Measurements from ENCODE around the gene CPSF4L. TPM values are rescaled to one million over a fixed set of nuclear protein-coding genes. Genes with fewer than 3 reads are reported as not detected.

CPSF4L gene
- total and polyA plus RNA-seq, 2 of the 13 experiments (the other 11 are each of a cell fraction or from before 2014, with no cell fraction given) = 0.73 to 1.6 TPM

- TF ChIP-seq ELF1 (CRISPR knock-in tag; IDR thresholded peaks at IDR 0.05) = peak; percentile 28; the same call in 1 of the 2 replicates
- TF ChIP-seq PTBP1 (IDR thresholded peaks at IDR 0.05; ENCODE audit: low read depth, low read length, poor library complexity, severe bottlenecking) = no peak
- TF ChIP-seq, protein P1, sequence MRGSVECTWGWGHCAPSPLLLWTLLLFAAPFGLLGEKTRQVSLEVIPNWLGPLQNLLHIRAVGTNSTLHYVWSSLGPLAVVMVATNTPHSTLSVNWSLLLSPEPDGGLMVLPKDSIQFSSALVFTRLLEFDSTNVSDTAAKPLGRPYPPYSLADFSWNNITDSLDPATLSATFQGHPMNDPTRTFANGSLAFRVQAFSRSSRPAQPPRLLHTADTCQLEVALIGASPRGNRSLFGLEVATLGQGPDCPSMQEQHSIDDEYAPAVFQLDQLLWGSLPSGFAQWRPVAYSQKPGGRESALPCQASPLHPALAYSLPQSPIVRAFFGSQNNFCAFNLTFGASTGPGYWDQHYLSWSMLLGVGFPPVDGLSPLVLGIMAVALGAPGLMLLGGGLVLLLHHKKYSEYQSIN (CRISPR knock-in tag; IDR thresholded peaks at IDR 0.05; ENCODE audit: borderline replicate concordance) = no peak
- no peak for TF ChIP-seq ZNF20 (CRISPR knock-in tag; IDR thresholded peaks at IDR 0.05)
- TF ChIP-seq ZBTB20 (CRISPR knock-in tag; IDR thresholded peaks at IDR 0.05; ENCODE audit: borderline replicate concordance, low read depth) = no peak
- TF ChIP-seq ZNF644 (CRISPR knock-in tag; IDR thresholded peaks at IDR 0.05; ENCODE audit: low read depth) = no peak
- TF ChIP-seq ZBTB25 (CRISPR knock-in tag; IDR thresholded peaks at IDR 0.05) = no peak
- 0 out of 2 replicates have a peak, but pooled peaks have one; percentile 67 for TF ChIP-seq ZNF713 (CRISPR knock-in tag; IDR thresholded peaks at IDR 0.05)
- TF ChIP-seq CHD2 (IDR thresholded peaks at IDR 0.05; ENCODE audit: low read depth, low read length) = no peak
- TF ChIP-seq ZNF737 (CRISPR knock-in tag; IDR thresholded peaks at IDR 0.05; ENCODE audit: borderline replicate concordance) = no peak
- no peak for TF ChIP-seq CEBPB (IDR thresholded peaks at IDR 0.05; ENCODE audit: borderline replicate concordance, low read depth, low read length)
- 0 out of 2 replicates have a peak, but pooled peaks have one; percentile 25 for TF ChIP-seq KDM3A (CRISPR knock-in tag; IDR thresholded peaks at IDR 0.05; ENCODE audit: low read depth)
- peak; percentile 3; the same call in 1 of the 2 replicates for TF ChIP-seq PHF8 (CRISPR knock-in tag; IDR thresholded peaks at IDR 0.05)
- no peak for TF ChIP-seq TSC22D2 (CRISPR knock-in tag; IDR thresholded peaks at IDR 0.05; ENCODE audit: borderline replicate concordance)
- no peak for TF ChIP-seq CBX2 (IDR thresholded peaks at IDR 0.05; ENCODE audit: low read depth, low read length)
- TF ChIP-seq CBX2 (CRISPR knock-in tag; IDR thresholded peaks at IDR 0.05; ENCODE audit: low read depth) = no peak
- TF ChIP-seq ZNF878 (CRISPR knock-in tag; IDR thresholded peaks at IDR 0.05) = no peak
- TF ChIP-seq PBX3 (CRISPR knock-in tag; IDR thresholded peaks at IDR 0.05; ENCODE audit: borderline replicate concordance) = no peak
- TF ChIP-seq FOXC1 (CRISPR knock-in tag; IDR thresholded peaks at IDR 0.05; ENCODE audit: borderline replicate concordance) = peak; percentile 77
- TF ChIP-seq RBFOX2 (IDR thresholded peaks at IDR 0.05; ENCODE audit: low read depth, low read length) = no peak
- TF ChIP-seq WIZ (CRISPR knock-in tag; IDR thresholded peaks at IDR 0.05) = no peak
- no peak for TF ChIP-seq PHF21A (CRISPR knock-in tag; IDR thresholded peaks at IDR 0.05)
- TF ChIP-seq IRF9 (CRISPR knock-in tag; IDR thresholded peaks at IDR 0.05; ENCODE audit: borderline replicate concordance) = no peak
- TF ChIP-seq, protein P2, sequence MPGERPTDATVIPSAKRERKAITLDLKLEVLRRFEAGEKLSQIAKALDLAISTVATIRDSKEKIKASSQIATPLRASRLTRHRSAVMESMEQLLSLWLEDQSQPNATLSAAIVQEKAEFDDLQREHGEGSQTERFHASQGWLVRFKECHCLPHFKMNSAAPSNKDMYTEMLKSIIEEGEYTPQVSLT (CRISPR knock-in tag; IDR thresholded peaks at IDR 0.05; ENCODE audit: borderline replicate concordance, low read depth) = no peak; the same call in 1 of the 2 replicates
- no peak for TF ChIP-seq ZBTB38 (CRISPR knock-in tag; IDR thresholded peaks at IDR 0.05)
Observed at GRCh38 chr17:73232587-73233373, 28.9 kb downstream of the CPSF4L start (continued).

Data from HepG2 (cell line).